Measurements from ENCODE around the gene SERINC5. TPM values are rescaled to one million over a fixed set of nuclear protein-coding genes. Genes with fewer than 3 reads are reported as not detected.

The SERINC5 gene
- total and polyA plus RNA-seq, 2 of the 4 experiments (the other 2 are of a cell fraction) = 5.0 to 8.1 TPM

DNA sequence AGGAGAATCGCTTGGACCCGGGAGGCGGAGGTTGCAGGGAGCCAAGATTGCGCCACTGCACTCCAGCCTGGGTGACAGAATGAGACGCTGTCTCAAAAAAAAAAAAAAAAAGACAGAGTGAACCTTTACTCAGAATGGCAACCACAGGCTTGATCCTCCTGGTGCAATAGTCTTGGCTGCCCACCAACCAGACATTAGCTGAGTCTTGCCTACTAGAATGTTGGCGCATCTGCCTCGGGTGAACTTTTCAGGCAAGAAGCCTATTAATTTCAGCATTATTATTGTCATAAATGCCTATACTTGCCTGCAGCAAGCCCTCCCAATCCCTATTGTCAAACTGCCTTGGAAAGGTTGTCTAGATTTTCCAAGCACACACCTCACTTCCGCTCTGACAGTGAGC lies 4.2 kb downstream of the SERINC5 start:
- 86% methylated on average over 7 of the region's 8 CpGs; no CpG with 5 or more reads in 1 of the 2 experiments for WGBS, 2 experiments (ENCODE audit: extremely low coverage in 2 of 2, insufficient read length in 1 of 2)
- Histone ChIP-seq H2BK20ac (ENCODE audit: low read depth, low read length) (no peak overlapping the region), H3K18ac (ENCODE audit: low read depth, low read length) (no peak overlapping the region), H3K4me2 (ENCODE audit: low read depth, low read length) (no peak overlapping the region), H2AK5ac (ENCODE audit: low read depth, low read length) (no peak overlapping the region), H3K9me1 (ENCODE audit: insufficient read depth, low read length) (peaks cover 6% of the 10 kb centered on the region; the same call in 1 of the 2 replicates), H2BK120ac (ENCODE audit: low read depth, low read length) (no peak overlapping the region), H3K9ac (ENCODE audit: low read depth, low read length) (no peak overlapping the region), H3K79me1 (ENCODE audit: low read depth in 1 of 2, low read length in 2 of 2) (peaks cover 16 to 52% of the 10 kb centered on the region in 2 experiments), H2BK5ac (ENCODE audit: low read depth, low read length, poor library complexity, severe bottlenecking) (no peak overlapping the region), H4K8ac (ENCODE audit: low read depth in 2 of 2, low read length in 2 of 2) (no peak overlapping the region), H2AK9ac (replicated peaks; ENCODE audit: low read depth, low read length, poor library complexity) (no peak overlapping the region), H4K5ac (ENCODE audit: low read depth, low read length) (no peak overlapping the region), H2BK15ac (ENCODE audit: low read depth, low read length) (no peak overlapping the region), H4K91ac (ENCODE audit: insufficient read depth, low read depth, low read length) (no peak overlapping the region), H3K4me3 (ENCODE audit: insufficient read depth, low read depth, low read length) (no peak overlapping the region), H3K36me3 (ENCODE audit: control insufficient read depth, insufficient read depth, low read length) (no peaks in the 10 kb centered on the region), H3K9me3 (ENCODE audit: control insufficient read depth, insufficient read depth, low read length) (no peaks in the 10 kb centered on the region), H3K27me3 (ENCODE audit: control insufficient read depth, insufficient read depth, low read length) (no peaks in the 10 kb centered on the region), H3K23ac (ENCODE audit: low read depth, low read length) (no peak overlapping the region), H3K27ac (ENCODE audit: insufficient read depth, low read length) (no peak overlapping the region), H3K56ac (ENCODE audit: extremely low read depth, insufficient read depth, low read length) (no peak overlapping the region), H2AFZ (replicated peaks; ENCODE audit: low read length, poor library complexity) (no peak overlapping the region), H3K4me1 (ENCODE audit: control insufficient read depth, insufficient read depth, low read length) (peaks cover 3% of the 10 kb centered on the region), H3K14ac (replicated peaks; ENCODE audit: low read depth, low read length) (no peak overlapping the region), H4K20me1 (ENCODE audit: insufficient read depth, low read length) (peaks cover 3% of the 10 kb centered on the region; the same call in 1 of the 2 replicates), H3K4ac (ENCODE audit: low read depth, low read length) (no peak overlapping the region)
- CTCF ChIA-PET = interaction anchor here (0.7 kb wide), 1 partner anchor 57 kb away, joined by 3 read pairs; no protein-coding TSS in a partner anchor
- no peak for ATAC-seq (ENCODE audit: low read depth)
- in situ Hi-C loops (cut with MboI; ENCODE audit: low sequenced_read_pairs) (no loop called here), dilution Hi-C loops (cut with HindIII; ENCODE audit: low sequenced_read_pairs, unreplicated experiment) (no loop called here), intact Hi-C loops (cut with micrococcal nuclease) (no loop called here)
- TF ChIP-seq MXI1 (IDR thresholded peaks at IDR 0.05; ENCODE audit: borderline replicate concordance, low read depth, low read length) (no peak), RFX5 (IDR thresholded peaks at IDR 0.05; ENCODE audit: low read depth, low read length) (no peak), RCOR1 (IDR thresholded peaks at IDR 0.05; ENCODE audit: insufficient replicate concordance, low read length) (no peak), CHD1 (IDR thresholded peaks at IDR 0.05; ENCODE audit: low read depth, low read length) (no peak), MAZ (IDR thresholded peaks at IDR 0.05; ENCODE audit: borderline replicate concordance, low read depth, low read length) (no peak), CEBPB (IDR thresholded peaks at IDR 0.05; ENCODE audit: low read depth, low read length) (0 out of 2 replicates have a peak, but pooled peaks have one; percentile 6), RAD21 (IDR thresholded peaks at IDR 0.05; ENCODE audit: low read length) (no peak)
- TF ChIP-seq, protein P1, sequence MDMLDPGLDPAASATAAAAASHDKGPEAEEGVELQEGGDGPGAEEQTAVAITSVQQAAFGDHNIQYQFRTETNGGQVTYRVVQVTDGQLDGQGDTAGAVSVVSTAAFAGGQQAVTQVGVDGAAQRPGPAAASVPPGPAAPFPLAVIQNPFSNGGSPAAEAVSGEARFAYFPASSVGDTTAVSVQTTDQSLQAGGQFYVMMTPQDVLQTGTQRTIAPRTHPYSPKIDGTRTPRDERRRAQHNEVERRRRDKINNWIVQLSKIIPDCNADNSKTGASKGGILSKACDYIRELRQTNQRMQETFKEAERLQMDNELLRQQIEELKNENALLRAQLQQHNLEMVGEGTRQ (IDR thresholded peaks at IDR 0.05; ENCODE audit: low read depth, low read length) = no peak
- POLR2A ChIA-PET (ENCODE audit: unreplicated experiment) = no interaction called here
- no TSS peak for BruUV-seq (replicated peaks)
- DNase-seq = peak; percentile 40
